ENCODE measurements around the gene BEAN1.
"Not testable (repeated sequence)": the region's sequence is repeated elsewhere in the genome, so short reads cannot be mapped to it uniquely, and the experiment has no call there.

The BEAN1 gene

GRCh38 chr16:66447491-66447890 is 20.4 kb downstream of the BEAN1 start:
- TF ChIP-seq CTCF (IDR thresholded peaks at IDR 0.05; ENCODE audit: borderline replicate concordance, insufficient read depth, low read depth, low read length): no peak
- no peak overlapping the region for H3K4me3 ChIP-seq (ENCODE audit: low read depth, low read length)

GRCh38 chr16:66451548-66451947 is 24.5 kb downstream of the BEAN1 start:
- TF ChIP-seq CTCF (IDR thresholded peaks at IDR 0.05; ENCODE audit: borderline replicate concordance, insufficient read depth, low read depth, low read length): no peak
- H3K4me3 ChIP-seq (ENCODE audit: low read depth, low read length): no peak overlapping the region

- not testable (repeated sequence) for H3K4me3 ChIP-seq (ENCODE audit: low read depth, low read length)
Measured at GRCh38 chr16:66453230-66453629, 26.1 kb downstream of the BEAN1 start.

GRCh38 chr16:66454751-66455150 is 27.7 kb downstream of the BEAN1 start:
- TF ChIP-seq CTCF (IDR thresholded peaks at IDR 0.05; ENCODE audit: borderline replicate concordance, insufficient read depth, low read depth, low read length): no peak
- no peak overlapping the region for H3K4me3 ChIP-seq (ENCODE audit: low read depth, low read length)

GRCh38 chr16:66455970-66456369 is 28.9 kb downstream of the BEAN1 start:
- H3K4me3 ChIP-seq (ENCODE audit: low read depth, low read length): no peak overlapping the region
- TF ChIP-seq CTCF (IDR thresholded peaks at IDR 0.05; ENCODE audit: borderline replicate concordance, insufficient read depth, low read depth, low read length): no peak

GRCh38 chr16:66457888-66458287 is 30.8 kb downstream of the BEAN1 start:
- no peak for TF ChIP-seq CTCF (IDR thresholded peaks at IDR 0.05; ENCODE audit: borderline replicate concordance, insufficient read depth, low read depth, low read length)
- H3K4me3 ChIP-seq (ENCODE audit: low read depth, low read length): no peak overlapping the region

- H3K4me3 ChIP-seq (ENCODE audit: low read depth, low read length): no peak overlapping the region
- TF ChIP-seq CTCF (IDR thresholded peaks at IDR 0.05; ENCODE audit: borderline replicate concordance, insufficient read depth, low read depth, low read length): no peak
Measured at GRCh38 chr16:66458292-66458691, 31.2 kb downstream of the BEAN1 start.

- no peak for TF ChIP-seq CTCF (IDR thresholded peaks at IDR 0.05; ENCODE audit: borderline replicate concordance, insufficient read depth, low read depth, low read length)
- no peak overlapping the region for H3K4me3 ChIP-seq (ENCODE audit: low read depth, low read length)
Measured at GRCh38 chr16:66458853-66459252, 31.8 kb downstream of the BEAN1 start.
